NB4 (cell line): Measurements from ENCODE around the gene NKG7.

Experiments
- CTCF ChIP-seq: IDR thresholded peaks from one replicate; pipeline ENCODE4 v1.5.1; 2012; ENCODE audit warnings: low read depth, low read length
- MYC ChIP-seq: IDR thresholded peaks from 2 replicates; pipeline ENCODE4 v1.6.1; 2011; ENCODE audit warnings: low read depth, low read length
- POLR2A ChIP-seq: IDR thresholded peaks from 2 replicates; pipeline ENCODE4 v1.6.1; 2011; ENCODE audit warnings: mild to moderate bottlenecking; ENCODE audit not compliant: insufficient read length; ENCODE audit errors: extremely low read depth

- TF ChIP-seq CTCF (no peak), MYC (no peak), POLR2A (no peak)
Measured at GRCh38 chr19:51364200-51365106, 8.0 kb downstream of the NKG7 start.
